ENCODE results near the gene MAGI3. TPM values are rescaled to one million over a fixed set of nuclear protein-coding genes. Genes with fewer than 3 reads are reported as not detected.

MAGI3 gene
- total and polyA plus RNA-seq, 2 of the 13 experiments (the other 11 are each of a cell fraction or from before 2014, with no cell fraction given), result 4.0 to 11.8 TPM

DNA sequence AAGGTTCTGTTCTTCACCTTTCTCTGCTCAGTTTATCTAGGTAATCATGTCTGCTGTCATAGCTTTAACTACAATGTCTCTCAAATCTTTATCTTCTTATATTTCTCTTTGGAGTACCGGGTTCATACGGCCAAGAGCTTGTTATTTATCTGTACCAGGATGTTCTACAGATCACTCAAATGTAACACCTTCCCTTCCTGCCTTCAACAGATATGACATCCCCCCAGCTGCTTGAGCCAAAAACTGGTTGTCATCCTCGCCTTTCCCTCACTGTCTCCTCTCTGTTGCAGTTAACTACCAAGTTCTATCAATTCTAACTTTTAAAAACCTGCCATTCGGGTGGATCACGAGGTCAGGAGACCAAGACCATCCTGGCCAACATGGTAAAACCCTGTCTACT lies 220.1 kb downstream of the MAGI3 start (continued):
- TF ChIP-seq ZNF232 (CRISPR knock-in tag; IDR thresholded peaks at IDR 0.05; ENCODE audit: borderline replicate concordance), result no peak
- no peak for TF ChIP-seq ZNF225 (CRISPR knock-in tag; IDR thresholded peaks at IDR 0.05)

- H3K9ac ChIP-seq (ENCODE audit: insufficient read depth, low read depth, low read length), result no peak overlapping the region
- CTCF ChIA-PET (ENCODE audit: low intra/inter-chr PET ratio, low total read pairs), result no interaction called here
- intact Hi-C loops (cut with micrococcal nuclease; ENCODE audit: unreplicated experiment) (no loop called here), in situ Hi-C loops (cut with HindIII; ENCODE audit: extremely low pct_ligation_motif_present, low pct_unique_long_range_greater_than_20kb) (no loop called here)
- H3K4me1 ChIP-seq (ENCODE audit: insufficient read depth, low read length), result no peaks in the 10 kb centered on the region
- H3K79me2 ChIP-seq (ENCODE audit: insufficient read depth, low read length), result no peaks in the 10 kb centered on the region
- H3K4me2 ChIP-seq (ENCODE audit: low read depth, low read length), result no peak overlapping the region
- H3K27ac ChIP-seq (ENCODE audit: extremely low read length, insufficient read depth, low read length), result no peak overlapping the region
- H3K36me3 ChIP-seq (replicated peaks in 1 of 2; ENCODE audit: control insufficient read depth in 1 of 2, insufficient read depth in 2 of 2, low read length in 2 of 2), result peaks cover 0 to 4% of the 10 kb centered on the region in 2 experiments; a peak in 1 of 5 replicates
- no peaks in the 10 kb centered on the region for H3K9me3 ChIP-seq (ENCODE audit: low read length)
- DNase-seq (ENCODE audit: low spot score) (no peak), ATAC-seq (no peak), FAIRE-seq (no peak)
- H3K4me3 ChIP-seq (replicated peaks in 1 of 3; ENCODE audit: insufficient read depth in 1 of 3, low read depth in 2 of 3, low read length in 3 of 3), result no peak overlapping the region
- H2AFZ ChIP-seq (ENCODE audit: low read length), result no peak overlapping the region
- BruUV-seq (replicated peaks), result no TSS peak
- POLR2A ChIA-PET, result no interaction called here
- H3K27me3 ChIP-seq (ENCODE audit: control insufficient read depth in 1 of 2, insufficient read depth in 2 of 2, low read length in 2 of 2), result no peaks in the 10 kb centered on the region
- no peaks in the 10 kb centered on the region for H4K20me1 ChIP-seq (ENCODE audit: insufficient read depth, low read length)
- no peak for TF ChIP-seq SRSF9 (IDR thresholded peaks at IDR 0.05; ENCODE audit: borderline replicate concordance, insufficient read depth, low read depth, low read length, poor library complexity, severe bottlenecking)
- TF ChIP-seq ZNF841 (CRISPR knock-in tag; IDR thresholded peaks at IDR 0.05; ENCODE audit: borderline replicate concordance), result no peak
- TF ChIP-seq FOXC1 (CRISPR knock-in tag; IDR thresholded peaks at IDR 0.05; ENCODE audit: borderline replicate concordance), result no peak
- TF ChIP-seq ZNF605 (CRISPR knock-in tag; IDR thresholded peaks at IDR 0.05), result no peak
- TF ChIP-seq ATF2 (CRISPR knock-in tag; IDR thresholded peaks at IDR 0.05), result no peak
- TF ChIP-seq NR1H2 (CRISPR knock-in tag; IDR thresholded peaks at IDR 0.05; ENCODE audit: borderline replicate concordance, low read depth), result no peak
- TF ChIP-seq ZNF674 (CRISPR knock-in tag; IDR thresholded peaks at IDR 0.05; ENCODE audit: low read depth), result no peak
- TF ChIP-seq PHF5A (CRISPR knock-in tag; IDR thresholded peaks at IDR 0.05; ENCODE audit: low read depth, unreplicated experiment), result no peak
- no peak for TF ChIP-seq ZFP36 (IDR thresholded peaks at IDR 0.05; ENCODE audit: borderline replicate concordance, low read depth, low read length, partially characterized antibody)
- TF ChIP-seq HNRNPUL1 (IDR thresholded peaks at IDR 0.05; ENCODE audit: low read depth, low read length), result no peak
- TF ChIP-seq ZSCAN29 (CRISPR knock-in tag; conservative IDR thresholded peaks at IDR 0.05), result no peak
- TF ChIP-seq DZIP1 (CRISPR knock-in tag; IDR thresholded peaks at IDR 0.05), result no peak
- TF ChIP-seq, protein P1, sequence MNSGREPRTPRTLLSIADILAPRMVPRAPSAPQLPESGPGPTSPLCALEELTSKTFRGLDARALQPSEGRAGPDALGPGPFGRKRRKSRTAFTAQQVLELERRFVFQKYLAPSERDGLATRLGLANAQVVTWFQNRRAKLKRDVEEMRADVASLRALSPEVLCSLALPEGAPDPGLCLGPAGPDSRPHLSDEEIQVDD (CRISPR knock-in tag; IDR thresholded peaks at IDR 0.05; ENCODE audit: borderline replicate concordance), result no peak
- TF ChIP-seq ZSCAN12 (CRISPR knock-in tag; IDR thresholded peaks at IDR 0.05), result no peak
- TF ChIP-seq ZBTB8A (CRISPR knock-in tag; IDR thresholded peaks at IDR 0.05; ENCODE audit: borderline replicate concordance, low read depth), result no peak
- TF ChIP-seq ZNF10 (CRISPR knock-in tag; IDR thresholded peaks at IDR 0.05; ENCODE audit: borderline replicate concordance, low read depth), result no peak
Measured at GRCh38 chr1:113615425-113615824, 225.1 kb downstream of the MAGI3 start.
